ENCODE results near the gene MINDY1. TPM values are rescaled to one million over a fixed set of nuclear protein-coding genes. Genes with fewer than 3 reads are reported as not detected.

The MINDY1 gene
- total and polyA plus RNA-seq, 9 of the 15 experiments (the other 6 are each of a cell fraction or from before 2014, with no cell fraction given): 0.49 to 11.0 (median 6.0) TPM

DNA sequence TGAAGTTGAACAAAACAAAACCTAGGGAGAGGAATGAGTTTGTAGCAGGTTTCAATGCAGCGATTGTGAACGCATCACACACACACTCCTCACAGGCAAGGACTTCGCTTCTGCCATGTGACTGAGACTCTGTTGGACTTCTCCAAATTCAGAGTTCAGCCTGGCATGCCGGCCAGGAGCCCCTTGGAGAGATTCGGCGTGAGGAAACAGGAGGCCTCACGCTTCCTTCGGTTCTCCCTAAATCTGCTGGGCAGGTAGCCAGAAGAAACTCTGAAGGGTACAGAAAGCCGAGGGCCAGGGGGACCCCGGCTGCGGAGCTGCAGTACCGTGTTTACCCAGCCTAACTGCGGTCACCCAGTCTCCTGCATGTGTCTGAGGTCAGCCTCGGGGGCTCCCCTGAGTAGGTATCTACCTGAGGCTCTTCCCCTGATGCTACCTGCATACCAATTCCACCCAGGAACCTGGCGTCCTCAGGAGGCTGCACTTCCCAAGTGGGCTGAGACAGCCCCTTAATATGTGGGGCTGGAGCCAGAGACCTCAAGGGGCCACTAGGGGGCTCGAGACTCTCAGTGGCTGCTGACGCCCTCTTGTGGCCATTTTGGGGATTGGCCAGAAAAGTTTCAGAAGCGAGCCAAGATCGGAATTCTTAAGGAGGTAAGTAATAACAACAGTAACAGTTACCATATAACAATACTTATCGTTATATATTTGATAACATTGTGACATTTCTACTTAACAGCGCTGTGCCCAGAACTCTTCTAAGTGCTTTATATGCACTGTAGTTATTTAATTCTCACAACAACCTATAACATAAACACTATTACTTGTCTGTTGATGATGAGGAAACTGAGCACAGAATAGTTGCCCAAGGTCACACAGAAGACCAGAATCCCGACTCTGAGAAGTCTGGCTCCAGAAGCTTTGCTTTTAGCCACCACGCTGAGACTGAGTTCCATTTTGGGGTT, 27.3 kb downstream of the MINDY1 start (continued):
- TF ChIP-seq, protein P1, sequence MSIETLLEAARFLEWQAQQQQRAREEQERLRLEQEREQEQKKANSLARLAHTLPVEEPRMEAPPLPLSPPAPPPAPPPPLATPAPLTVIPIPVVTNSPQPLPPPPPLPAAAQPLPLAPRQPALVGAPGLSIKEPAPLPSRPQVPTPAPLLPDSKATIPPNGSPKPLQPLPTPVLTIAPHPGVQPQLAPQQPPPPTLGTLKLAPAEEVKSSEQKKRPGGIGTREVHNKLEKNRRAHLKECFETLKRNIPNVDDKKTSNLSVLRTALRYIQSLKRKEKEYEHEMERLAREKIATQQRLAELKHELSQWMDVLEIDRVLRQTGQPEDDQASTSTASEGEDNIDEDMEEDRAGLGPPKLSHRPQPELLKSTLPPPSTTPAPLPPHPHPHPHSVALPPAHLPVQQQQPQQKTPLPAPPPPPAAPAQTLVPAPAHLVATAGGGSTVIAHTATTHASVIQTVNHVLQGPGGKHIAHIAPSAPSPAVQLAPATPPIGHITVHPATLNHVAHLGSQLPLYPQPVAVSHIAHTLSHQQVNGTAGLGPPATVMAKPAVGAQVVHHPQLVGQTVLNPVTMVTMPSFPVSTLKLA (conservative IDR thresholded peaks at IDR 0.05): no peak; a peak in 1 of 4 replicates
- TF ChIP-seq SMARCA4 (IDR thresholded peaks at IDR 0.05): no peak
- TF ChIP-seq, protein P2, sequence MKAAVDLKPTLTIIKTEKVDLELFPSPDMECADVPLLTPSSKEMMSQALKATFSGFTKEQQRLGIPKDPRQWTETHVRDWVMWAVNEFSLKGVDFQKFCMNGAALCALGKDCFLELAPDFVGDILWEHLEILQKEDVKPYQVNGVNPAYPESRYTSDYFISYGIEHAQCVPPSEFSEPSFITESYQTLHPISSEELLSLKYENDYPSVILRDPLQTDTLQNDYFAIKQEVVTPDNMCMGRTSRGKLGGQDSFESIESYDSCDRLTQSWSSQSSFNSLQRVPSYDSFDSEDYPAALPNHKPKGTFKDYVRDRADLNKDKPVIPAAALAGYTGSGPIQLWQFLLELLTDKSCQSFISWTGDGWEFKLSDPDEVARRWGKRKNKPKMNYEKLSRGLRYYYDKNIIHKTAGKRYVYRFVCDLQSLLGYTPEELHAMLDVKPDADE (conservative IDR thresholded peaks at IDR 0.05; ENCODE audit: control insufficient read depth, low read depth, low read length): no peak
- no peak for TF ChIP-seq DNMT1 (IDR thresholded peaks at IDR 0.05)
- TF ChIP-seq PML (IDR thresholded peaks at IDR 0.05; ENCODE audit: low read length): no peak
- no peak for TF ChIP-seq NR2F6 (CRISPR knock-in tag; IDR thresholded peaks at IDR 0.05)

Measured in K562 (cell line).